B cell (primary cell): Measurements from ENCODE around the gene NKX2-2. TPM values are rescaled to one million over a fixed set of nuclear protein-coding genes. Genes with fewer than 3 reads are reported as not detected.

Experiments used
- ATAC-seq: fragments of 200-7000 bp; cut with Tn5 transposase; one replicate; pipeline ENCODE4 v1.10.0; 2021; ENCODE audit warnings: low read depth, mild to moderate bottlenecking, moderate number of reproducible peaks, moderate library complexity
- CTCF ChIA-PET: fragments of 350-600 bp; sonication (Branson Sonifier 250); formaldehyde crosslinking; loops from one replicate; lab custom pipeline; 2021; ENCODE audit warnings: antibody characterized with exemption, inconsistent platforms; lab: Charles Lee
- POLR2A ChIA-PET: fragments of 350-600 bp; sonication (Branson Sonifier 250); formaldehyde crosslinking; loops from one replicate; lab custom pipeline; 2021; ENCODE audit warnings: antibody characterized with exemption; lab: Charles Lee
- DNase-seq: peaks from one replicate; pipeline ENCODE4 v3.0.0; 2013
- H2AFZ ChIP-seq: 2 replicates; pipeline ENCODE4 v1.6.1; 2012; ENCODE audit warnings: mild to moderate bottlenecking, low read depth, low read length; ENCODE audit not compliant: insufficient read depth, poor library complexity, severe bottlenecking
- H3K27ac ChIP-seq, 2 donors: 1 replicate in 1 of 2; 2 replicates in 1 of 2; pipeline ENCODE4 v1.5.1; 2012 to 2013; ENCODE audit warnings: low read length in 2 of 2, mild to moderate bottlenecking in 2 of 2, moderate library complexity in 1 of 2
- H3K27me3 ChIP-seq, 4 experiments: fragments of 200-600 bp in 1 of 4; sonication (generic) in 1 of 4; replicated peaks in 1 of 4; 1 replicate in 2 of 4; 2 replicates in 2 of 4; pipeline versions ENCODE4 v1.6.1 to v1.7.0; 2013 to 2016; ENCODE audit warnings: low read length in 3 of 4, mild to moderate bottlenecking in 2 of 4, mixed read lengths in 1 of 4, moderate library complexity in 1 of 4; ENCODE audit not compliant: insufficient read depth in 4 of 4, control insufficient read depth in 3 of 4; ENCODE audit errors: control extremely low read depth in 1 of 4
- H3K36me3 ChIP-seq, 2 experiments: replicated peaks in 1 of 2; 1 replicate in 1 of 2; 2 replicates in 1 of 2; pipeline versions ENCODE4 v1.6.1 to v1.7.1; 2013; ENCODE audit warnings: low read length in 1 of 2; ENCODE audit not compliant: insufficient read depth in 2 of 2, control insufficient read depth in 1 of 2; ENCODE audit errors: control extremely low read depth in 1 of 2, extremely low read depth in 1 of 2
- H3K4me1 ChIP-seq, 2 donors: fragments of 200-600 bp in 1 of 2; sonication (generic) in 1 of 2; 1 replicate in 1 of 2; 2 replicates in 1 of 2; pipeline versions ENCODE4 v1.5.1 to v1.6.1; 2013 to 2017; ENCODE audit warnings: low read length in 2 of 2; ENCODE audit not compliant: control insufficient read depth in 2 of 2, insufficient read depth in 2 of 2
- H3K4me2 ChIP-seq: replicated peaks from 2 replicates; pipeline ENCODE3; 2012; ENCODE audit warnings: mild to moderate bottlenecking, low read depth, low read length; ENCODE audit not compliant: poor library complexity, severe bottlenecking
- H3K4me3 ChIP-seq, 5 experiments: fragments of 200-600 bp in 1 of 5; sonication (generic) in 1 of 5; 1 replicate in 3 of 5; 2 replicates in 2 of 5; pipeline versions ENCODE4 v1.5.1 to v1.7.0; 2011 to 2016; ENCODE audit warnings: low read length in 4 of 5, mild to moderate bottlenecking in 4 of 5, low read depth in 2 of 5, control low read depth in 1 of 5, moderate library complexity in 1 of 5; ENCODE audit not compliant: insufficient read depth in 1 of 5; ENCODE audit errors: control extremely low read depth in 1 of 5, extremely low read depth in 1 of 5
- H3K79me2 ChIP-seq: fragments of 200-600 bp; sonication (generic); one replicate; pipeline ENCODE4 v1.6.0; 2016; ENCODE audit warnings: low read length; ENCODE audit not compliant: control insufficient read depth, insufficient read depth
- H3K9ac ChIP-seq: fragments of 200-600 bp; sonication (generic); 2 replicates; pipeline ENCODE4 v1.6.1; 2017; ENCODE audit warnings: mild to moderate bottlenecking, low read length, moderate library complexity
- H3K9me3 ChIP-seq, 3 donors: one replicate each; pipeline versions ENCODE4 v1.6.1 to v1.7.1; 2013; ENCODE audit warnings: low read length in 2 of 3; ENCODE audit not compliant: control insufficient read depth in 2 of 3, insufficient read depth in 1 of 3; ENCODE audit errors: control extremely low read depth in 1 of 3
- H4K20me1 ChIP-seq: 2 replicates; pipeline ENCODE4 v1.6.0; 2012; ENCODE audit warnings: mild to moderate bottlenecking, low read length; ENCODE audit not compliant: insufficient read depth, control insufficient read depth, poor library complexity, severe bottlenecking
- H3K27ac Mint-ChIP-seq: one replicate; pipeline ENCODE4 v1.8.0; 2021; ENCODE audit warnings: mixed read lengths
- H3K27me3 Mint-ChIP-seq: one replicate; pipeline ENCODE4 v1.8.0; 2021; ENCODE audit warnings: mixed read lengths
- H3K4me1 Mint-ChIP-seq: one replicate; pipeline ENCODE4 v1.8.0; 2021; ENCODE audit warnings: mixed read lengths
- H3K4me3 Mint-ChIP-seq: one replicate; pipeline ENCODE4 v1.8.0; 2021; ENCODE audit warnings: mixed read lengths
- H3K9me3 Mint-ChIP-seq: one replicate; pipeline ENCODE4 v1.8.0; 2022; ENCODE audit warnings: mixed read lengths; ENCODE audit not compliant: insufficient read depth
- EZH2 ChIP-seq: IDR thresholded peaks from 2 replicates; pipeline ENCODE4 v1.6.1; 2012; ENCODE audit warnings: borderline replicate concordance, low read depth, mild to moderate bottlenecking, moderate library complexity, low read length; ENCODE audit not compliant: insufficient read depth, poor library complexity, severe bottlenecking
- WGBS: methylation state at CpG from one replicate; pipeline ENCODE4 v1.1.5; 2013; ENCODE audit warnings: missing lambda C conversion rate; ENCODE audit not compliant: insufficient coverage; 5-methylcytosine and 5-hydroxymethylcytosine counted together
- intact Hi-C: fragments of 100-400 bp; cut with micrococcal nuclease; formaldehyde crosslinking; loops from one replicate; pipeline ENCODE4 v1.10.0; 2022
- polyA plus RNA-seq: library from polyadenylated mRNA; depleted of rRNA; stranded (reverse); fragments of >200 nt; gene quantifications from 2 replicates; pipeline ENCODE4 v1.2.3, GENCODE V29; 2012
- total RNA-seq, 2 donors: library from RNA; stranded (reverse); fragments of 120-200 nt in 1 of 2; gene quantifications; 1 replicate in 1 of 2; 2 replicates in 1 of 2; pipeline versions ENCODE4 v1.2.3 to v1.2.4, GENCODE V29; 2013 to 2022
- TF ChIP-seq, protein P1 (sequence below): fragments of 200-600 bp; IDR thresholded peaks from one replicate; pipeline ENCODE4 v1.8.0; 2022; ENCODE audit warnings: antibody characterized with exemption, mild to moderate bottlenecking

Gene NKX2-2
- total and polyA plus RNA-seq, 2 donors (not counting 1 experiment from before 2014, with no cell fraction given), result not detected

DNA sequence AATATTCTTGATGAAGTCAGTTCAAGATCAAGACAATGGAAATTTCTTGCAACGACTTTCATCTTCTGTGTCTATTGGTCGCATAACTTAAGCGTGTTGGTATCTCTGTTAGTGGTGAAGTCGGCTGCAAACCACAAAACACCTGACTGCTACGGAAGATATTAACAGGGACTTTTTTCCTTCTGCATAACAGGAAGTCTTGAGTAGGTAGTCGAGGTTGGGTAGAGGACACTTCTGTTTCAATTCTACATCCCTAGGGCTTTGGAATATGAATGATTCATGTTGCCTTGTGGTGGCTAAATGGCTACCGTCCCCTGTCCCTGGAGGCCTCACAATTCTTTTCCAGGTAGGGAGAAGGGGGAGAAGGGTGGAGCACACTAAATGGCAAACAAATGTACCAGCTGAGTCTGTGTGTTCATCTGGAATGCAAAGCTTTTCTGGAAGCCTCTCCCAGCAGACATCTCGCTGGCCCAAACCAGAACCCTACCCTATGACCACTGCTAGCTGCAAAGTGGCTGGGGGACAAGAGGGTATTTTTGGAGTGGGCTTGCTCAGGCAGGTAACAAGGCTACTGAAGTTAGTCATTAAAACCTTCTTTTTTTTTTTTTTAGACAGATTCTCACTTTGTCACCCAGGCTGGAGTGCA is 34.6 kb upstream of the NKX2-2 start:
- H3K27ac Mint-ChIP-seq, result no peak overlapping the region
- intact Hi-C loops, result no loop called here
- Histone ChIP-seq H3K79me2 (no peaks in the 10 kb centered on the region), H3K4me1 (no peaks in the 10 kb centered on the region), H3K4me3 (no peak overlapping the region), H3K27ac (no peak overlapping the region), H3K4me2 (no peak overlapping the region), H3K36me3 (no peaks in the 10 kb centered on the region), H3K27me3 (peaks cover 0 to 9% (median 0%) of the 10 kb centered on the region in 4 experiments), H3K9me3 (no peaks in the 10 kb centered on the region), H4K20me1 (no peaks in the 10 kb centered on the region), H3K9ac (no peak overlapping the region), H2AFZ (no peak overlapping the region)
- no peak overlapping the region for H3K4me3 Mint-ChIP-seq
- DNase-seq (no peak), ATAC-seq (no peak)
- no peaks in the 10 kb centered on the region for H3K9me3 Mint-ChIP-seq
- POLR2A ChIA-PET, result no interaction called here
- peaks cover 26% of the 10 kb centered on the region for H3K27me3 Mint-ChIP-seq
- CTCF ChIA-PET, result interaction anchor here (2.5 kb wide), 1 partner anchor 23 kb away, joined by 6 read pairs; no protein-coding TSS in a partner anchor
- TF ChIP-seq, protein P1, sequence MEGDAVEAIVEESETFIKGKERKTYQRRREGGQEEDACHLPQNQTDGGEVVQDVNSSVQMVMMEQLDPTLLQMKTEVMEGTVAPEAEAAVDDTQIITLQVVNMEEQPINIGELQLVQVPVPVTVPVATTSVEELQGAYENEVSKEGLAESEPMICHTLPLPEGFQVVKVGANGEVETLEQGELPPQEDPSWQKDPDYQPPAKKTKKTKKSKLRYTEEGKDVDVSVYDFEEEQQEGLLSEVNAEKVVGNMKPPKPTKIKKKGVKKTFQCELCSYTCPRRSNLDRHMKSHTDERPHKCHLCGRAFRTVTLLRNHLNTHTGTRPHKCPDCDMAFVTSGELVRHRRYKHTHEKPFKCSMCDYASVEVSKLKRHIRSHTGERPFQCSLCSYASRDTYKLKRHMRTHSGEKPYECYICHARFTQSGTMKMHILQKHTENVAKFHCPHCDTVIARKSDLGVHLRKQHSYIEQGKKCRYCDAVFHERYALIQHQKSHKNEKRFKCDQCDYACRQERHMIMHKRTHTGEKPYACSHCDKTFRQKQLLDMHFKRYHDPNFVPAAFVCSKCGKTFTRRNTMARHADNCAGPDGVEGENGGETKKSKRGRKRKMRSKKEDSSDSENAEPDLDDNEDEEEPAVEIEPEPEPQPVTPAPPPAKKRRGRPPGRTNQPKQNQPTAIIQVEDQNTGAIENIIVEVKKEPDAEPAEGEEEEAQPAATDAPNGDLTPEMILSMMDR, result no peak
- no peak for TF ChIP-seq EZH2
- WGBS, result no CpG with 5 or more reads among the region's 8 CpGs
- no peaks in the 10 kb centered on the region for H3K4me1 Mint-ChIP-seq

DNA sequence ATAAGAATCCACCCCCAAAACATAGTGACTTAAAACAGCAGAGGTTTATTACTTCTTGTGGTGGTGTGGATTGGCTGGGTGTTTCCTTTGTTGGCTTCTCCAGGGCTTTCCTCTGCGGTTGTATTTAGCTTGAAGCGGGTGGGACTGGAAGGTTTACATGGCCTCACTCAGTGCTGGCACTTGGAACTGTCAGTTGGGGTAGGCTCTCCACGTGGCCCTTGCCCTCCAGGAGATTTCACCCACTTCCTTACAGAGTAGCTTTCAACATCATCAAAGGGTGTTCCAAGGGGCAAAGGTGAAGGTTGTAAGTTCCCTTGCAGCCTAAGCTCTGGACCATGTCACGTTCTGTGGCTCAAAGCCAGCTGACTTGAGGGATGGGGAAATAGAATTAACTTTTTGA is 32.5 kb upstream of the NKX2-2 start:
- ChIA-PET CTCF (no interaction called here), POLR2A (no interaction called here)
- Histone ChIP-seq H3K4me3 (no peak overlapping the region), H3K4me1 (no peaks in the 10 kb centered on the region), H3K4me2 (no peak overlapping the region), H3K79me2 (no peaks in the 10 kb centered on the region), H3K27ac (no peak overlapping the region), H4K20me1 (no peaks in the 10 kb centered on the region), H3K36me3 (no peaks in the 10 kb centered on the region), H3K9ac (no peak overlapping the region), H3K9me3 (no peaks in the 10 kb centered on the region), H3K27me3 (peaks cover 0 to 6% (median 0%) of the 10 kb centered on the region in 4 experiments), H2AFZ (no peak overlapping the region)
- H3K9me3 Mint-ChIP-seq, result no peaks in the 10 kb centered on the region
- ATAC-seq (no peak), DNase-seq (no peak)
- intact Hi-C loops, result no loop called here
- TF ChIP-seq EZH2, result no peak
- TF ChIP-seq, protein P1, result no peak
- no peak overlapping the region for H3K4me3 Mint-ChIP-seq
- H3K27ac Mint-ChIP-seq, result no peak overlapping the region
- no peaks in the 10 kb centered on the region for H3K4me1 Mint-ChIP-seq
- H3K27me3 Mint-ChIP-seq, result peaks cover 29% of the 10 kb centered on the region
- 100% methylated on average over 1 of the region's 4 CpGs for WGBS
